SK-N-SH (cell line): ENCODE results near the gene KCNQ5. TPM values are rescaled to one million over a fixed set of nuclear protein-coding genes. Genes with fewer than 3 reads are reported as not detected.

Experiments
- CTCF ChIA-PET: fragments of 300-600, 350-600 bp; formaldehyde crosslinking; extraction: SDS; loops from one replicate; lab custom pipeline; 2021; lab: Yijun Ruan, JAX
- POLR2A ChIA-PET: fragments of 350-600 bp; sonication (Branson Sonifier 250); formaldehyde crosslinking; extraction: SDS; loops from one replicate; lab custom pipeline; 2020; ENCODE audit warnings: antibody characterized with exemption, inconsistent platforms; lab: Yijun Ruan, JAX
- DNase-seq: peaks from one replicate; pipeline ENCODE4 v3.0.0; 2012
- H2AFZ ChIP-seq: fragments of 200-600 bp; sonication (generic); 2 replicates; pipeline ENCODE4 v1.8.1; 2016; ENCODE audit warnings: antibody characterized with exemption, mild to moderate bottlenecking, low read depth
- H3F3A ChIP-seq: fragments of 200-600 bp; sonication (generic); replicated peaks from 2 replicates; pipeline ENCODE3; 2016; ENCODE audit warnings: antibody characterized with exemption, mild to moderate bottlenecking; ENCODE audit not compliant: insufficient read depth
- H3K27ac ChIP-seq, 2 experiments: fragments of 200-500 bp in 1 of 2; fragments of 200-600 bp in 1 of 2; sonication (Bioruptor generic) in 1 of 2; sonication (generic), shearing (Covaris generic) in 1 of 2; 2 replicates each; pipeline versions ENCODE4 v1.5.1 to v1.6.1; 2014 to 2016; ENCODE audit warnings: low read depth in 2 of 2, inconsistent platforms in 1 of 2, low read length in 1 of 2, mild to moderate bottlenecking in 1 of 2, mixed read lengths in 1 of 2
- H3K27me3 ChIP-seq: fragments of 200-600 bp; sonication (generic), shearing (Covaris generic); 2 replicates; pipeline ENCODE4 v1.6.1; 2016; ENCODE audit warnings: mixed run types; ENCODE audit not compliant: insufficient read depth
- H3K36me3 ChIP-seq, 2 experiments: fragments of 200-500 bp in 1 of 2; fragments of 200-600 bp in 1 of 2; sonication (Bioruptor generic) in 1 of 2; sonication (generic) in 1 of 2; replicated peaks in 1 of 2; 2 replicates each; pipeline versions ENCODE3 to v1.5.1; 2014 to 2016; ENCODE audit warnings: low read length in 1 of 2, mild to moderate bottlenecking in 1 of 2; ENCODE audit not compliant: insufficient read depth in 2 of 2, control insufficient read depth in 1 of 2
- H3K4me1 ChIP-seq, 2 experiments: fragments of 200-500 bp in 1 of 2; fragments of 200-600 bp in 1 of 2; sonication (Bioruptor generic) in 1 of 2; sonication (generic), shearing (Covaris generic) in 1 of 2; 2 replicates each; pipeline versions ENCODE4 v1.5.1 to v1.6.1; 2014 to 2016; ENCODE audit warnings: low read depth in 1 of 2, low read length in 1 of 2, mixed run types in 1 of 2; ENCODE audit not compliant: insufficient read depth in 2 of 2, control insufficient read depth in 1 of 2
- H3K4me2 ChIP-seq: fragments of 200-600 bp; sonication (generic), shearing (Covaris generic); 2 replicates; pipeline ENCODE4 v1.6.1; 2017; ENCODE audit warnings: mixed run types
- H3K4me3 ChIP-seq, 2 experiments: fragments of 200-500 bp in 1 of 2; fragments of 200-600 bp in 1 of 2; sonication (Bioruptor generic) in 1 of 2; sonication (generic), shearing (Covaris generic) in 1 of 2; 2 replicates each; pipeline versions ENCODE4 v1.5.1 to v1.8.1; 2014 to 2016; ENCODE audit warnings: low read depth in 2 of 2, inconsistent platforms in 1 of 2, low read length in 1 of 2, mild to moderate bottlenecking in 1 of 2, mixed read lengths in 1 of 2, moderate library complexity in 1 of 2
- H3K79me2 ChIP-seq: fragments of 200-600 bp; sonication (generic); 2 replicates; pipeline ENCODE4 v1.8.1; 2017; ENCODE audit warnings: mild to moderate bottlenecking; ENCODE audit not compliant: insufficient read depth
- H3K9ac ChIP-seq: fragments of 200-600 bp; sonication (generic); 2 replicates; pipeline ENCODE4 v1.6.1; 2017; ENCODE audit warnings: mixed run types
- H3K9me2 ChIP-seq: fragments of 200-600 bp; sonication (generic); 2 replicates; pipeline ENCODE4 v1.6.1; 2017; ENCODE audit warnings: mixed run types
- H3K9me3 ChIP-seq: fragments of 200-600 bp; sonication (generic); 2 replicates; pipeline ENCODE4 v1.6.1; 2017; ENCODE audit warnings: mixed run types, mild to moderate bottlenecking, moderate library complexity
- H4K20me1 ChIP-seq: fragments of 200-600 bp; sonication (generic); 2 replicates; pipeline ENCODE4 v1.6.1; 2017; ENCODE audit warnings: mild to moderate bottlenecking, mixed run types; ENCODE audit not compliant: insufficient read depth
- CTCF ChIP-seq: fragments of 200-600 bp; sonication (generic); IDR thresholded peaks from 2 replicates; pipeline ENCODE4 v1.6.1; 2017; ENCODE audit warnings: antibody characterized with exemption, mild to moderate bottlenecking, moderate library complexity
- EP300 ChIP-seq, 2 experiments: IDR thresholded peaks; 2 replicates each; pipeline versions ENCODE4 v1.4.0 to v1.6.1; 2012; ENCODE audit warnings: borderline replicate concordance in 1 of 2, low read depth in 1 of 2, low read length in 1 of 2
- FOXM1 ChIP-seq: IDR thresholded peaks from 2 replicates; pipeline ENCODE4 v1.4.0; 2012; ENCODE audit warnings: low read depth, mild to moderate bottlenecking
- GABPA ChIP-seq: IDR thresholded peaks from 2 replicates; pipeline ENCODE4 v1.4.0; 2012; ENCODE audit warnings: low read depth, mild to moderate bottlenecking
- IRF3 ChIP-seq: fragments of 150-350 bp; IDR thresholded peaks from 2 replicates; pipeline ENCODE4 v1.6.1; 2016; ENCODE audit warnings: mild to moderate bottlenecking, low read depth, low read length
- JUND ChIP-seq: IDR thresholded peaks from 2 replicates; pipeline ENCODE4 v1.4.0; 2012
- POLR2AphosphoS5 ChIP-seq: IDR thresholded peaks from 2 replicates; pipeline ENCODE4 v1.6.1; 2012; ENCODE audit warnings: low read depth, low read length
- SMC3 ChIP-seq: IDR thresholded peaks from 2 replicates; pipeline ENCODE4 v1.6.1; 2012; ENCODE audit warnings: low read depth, low read length, improper control_type of control experiment
- TCF12 ChIP-seq: IDR thresholded peaks from 2 replicates; pipeline ENCODE4 v1.4.0; 2012
- TEAD4 ChIP-seq: IDR thresholded peaks from 2 replicates; pipeline ENCODE4 v1.4.0; 2012; ENCODE audit warnings: mild to moderate bottlenecking, borderline replicate concordance; ENCODE audit not compliant: insufficient read depth
- USF2 ChIP-seq: fragments of 150-350 bp; IDR thresholded peaks from 2 replicates; pipeline ENCODE4 v1.6.1; 2017; ENCODE audit warnings: antibody characterized with exemption, low read length, low read depth, borderline replicate concordance
- WGBS: methylation state at CpG from one replicate; pipeline ENCODE4 v1.1.6; 2017; ENCODE audit warnings: low lambda C conversion rate; 5-methylcytosine and 5-hydroxymethylcytosine counted together
- polyA plus RNA-seq, 3 experiments: library from polyadenylated mRNA; depleted of rRNA; stranded (reverse); fragments of >200 nt; gene quantifications; 2 replicates each; pipeline ENCODE4 v1.2.3, GENCODE V29; 2012
- TF ChIP-seq, protein P1 (sequence below): IDR thresholded peaks from 2 replicates; pipeline ENCODE4; 2012
- TF ChIP-seq, protein P2 (sequence below): IDR thresholded peaks from 2 replicates; pipeline ENCODE4 v1.4.0; 2012; ENCODE audit warnings: low read depth
- TF ChIP-seq, protein P3 (sequence below): IDR thresholded peaks from 2 replicates; pipeline ENCODE4 v1.4.0; 2012; ENCODE audit warnings: low read depth, borderline replicate concordance

KCNQ5 gene
- polyA plus RNA-seq, 1 of the 3 experiments (the other 2 are of a cell fraction): 3.2 TPM

DNA sequence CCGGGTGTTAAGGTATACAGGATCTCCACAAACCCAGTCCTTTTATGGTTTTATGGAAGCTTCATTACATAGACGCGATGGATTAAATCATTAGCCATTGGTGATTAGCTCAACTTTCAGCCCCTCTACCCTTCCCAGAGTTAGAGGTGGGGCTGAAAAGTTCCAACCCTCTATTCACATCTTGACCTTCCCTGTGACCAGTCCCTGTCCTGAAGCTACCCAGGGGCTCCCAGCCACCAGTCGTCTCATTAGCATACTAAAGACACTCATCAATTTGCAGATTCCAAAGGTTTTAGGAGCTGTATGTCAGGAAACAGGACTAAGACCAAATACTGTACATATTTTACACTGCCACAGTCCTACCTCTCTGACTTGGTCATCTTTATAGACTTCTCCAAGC lies 582.4 kb downstream of the KCNQ5 start (continued):
- TF ChIP-seq TEAD4 (no peak), JUND (no peak), EP300 (IDR thresholded peaks at IDR 0.05; ENCODE audit: borderline replicate concordance in 1 of 2, low read depth in 1 of 2, low read length in 1 of 2) (no peak), CTCF (no peak), SMC3 (no peak), TCF12 (no peak), POLR2AphosphoS5 (no peak), GABPA (no peak), FOXM1 (no peak)
- TF ChIP-seq, protein P1, sequence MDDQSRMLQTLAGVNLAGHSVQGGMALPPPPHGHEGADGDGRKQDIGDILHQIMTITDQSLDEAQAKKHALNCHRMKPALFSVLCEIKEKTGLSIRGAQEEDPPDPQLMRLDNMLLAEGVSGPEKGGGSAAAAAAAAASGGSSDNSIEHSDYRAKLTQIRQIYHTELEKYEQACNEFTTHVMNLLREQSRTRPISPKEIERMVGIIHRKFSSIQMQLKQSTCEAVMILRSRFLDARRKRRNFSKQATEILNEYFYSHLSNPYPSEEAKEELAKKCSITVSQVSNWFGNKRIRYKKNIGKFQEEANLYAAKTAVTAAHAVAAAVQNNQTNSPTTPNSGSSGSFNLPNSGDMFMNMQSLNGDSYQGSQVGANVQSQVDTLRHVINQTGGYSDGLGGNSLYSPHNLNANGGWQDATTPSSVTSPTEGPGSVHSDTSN: no peak
- TF ChIP-seq, protein P2, sequence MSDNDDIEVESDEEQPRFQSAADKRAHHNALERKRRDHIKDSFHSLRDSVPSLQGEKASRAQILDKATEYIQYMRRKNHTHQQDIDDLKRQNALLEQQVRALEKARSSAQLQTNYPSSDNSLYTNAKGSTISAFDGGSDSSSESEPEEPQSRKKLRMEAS: no peak
- TF ChIP-seq, protein P3, sequence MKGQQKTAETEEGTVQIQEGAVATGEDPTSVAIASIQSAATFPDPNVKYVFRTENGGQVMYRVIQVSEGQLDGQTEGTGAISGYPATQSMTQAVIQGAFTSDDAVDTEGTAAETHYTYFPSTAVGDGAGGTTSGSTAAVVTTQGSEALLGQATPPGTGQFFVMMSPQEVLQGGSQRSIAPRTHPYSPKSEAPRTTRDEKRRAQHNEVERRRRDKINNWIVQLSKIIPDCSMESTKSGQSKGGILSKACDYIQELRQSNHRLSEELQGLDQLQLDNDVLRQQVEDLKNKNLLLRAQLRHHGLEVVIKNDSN: no peak

- Histone ChIP-seq H3K4me2 (no peak overlapping the region), H3K4me1 (no peaks in the 10 kb centered on the region), H3F3A (no peaks in the 10 kb centered on the region), H4K20me1 (no peaks in the 10 kb centered on the region), H3K27me3 (no peaks in the 10 kb centered on the region), H3K27ac (no peak overlapping the region), H3K9me2 (no peaks in the 10 kb centered on the region), H3K4me3 (no peak overlapping the region), H3K79me2 (no peaks in the 10 kb centered on the region), H3K9ac (no peak overlapping the region), H3K36me3 (no peaks in the 10 kb centered on the region), H2AFZ (no peak overlapping the region), H3K9me3 (no peaks in the 10 kb centered on the region)
- ChIA-PET POLR2A (no interaction called here), CTCF (no interaction called here)
- DNase-seq: no peak
- WGBS: 72% methylated on average over 3 of the region's 3 CpGs
- TF ChIP-seq IRF3 (no peak), GABPA (no peak), USF2 (no peak)
- TF ChIP-seq, all 33 proteins: peak for 0
Measured at GRCh38 chr6:73207221-73207837, 585.5 kb downstream of the KCNQ5 start.
